HEK293T (cell line): Measurements from ENCODE around the gene TIAL1.

Experiments
- FOXK2 ChIP-seq: fragments of 450-650 bp; IDR thresholded peaks from 2 replicates; pipeline ENCODE4 v1.6.1; 2016; ENCODE audit warnings: mild to moderate bottlenecking
- L3MBTL2 ChIP-seq: fragments of 450-650 bp; conservative IDR thresholded peaks from 2 replicates; pipeline ENCODE4 v1.6.1; 2016; ENCODE audit warnings: mild to moderate bottlenecking
- ZNF384 ChIP-seq: fragments of 450-650 bp; IDR thresholded peaks from 2 replicates; pipeline ENCODE4 v1.6.1; 2016

DNA sequence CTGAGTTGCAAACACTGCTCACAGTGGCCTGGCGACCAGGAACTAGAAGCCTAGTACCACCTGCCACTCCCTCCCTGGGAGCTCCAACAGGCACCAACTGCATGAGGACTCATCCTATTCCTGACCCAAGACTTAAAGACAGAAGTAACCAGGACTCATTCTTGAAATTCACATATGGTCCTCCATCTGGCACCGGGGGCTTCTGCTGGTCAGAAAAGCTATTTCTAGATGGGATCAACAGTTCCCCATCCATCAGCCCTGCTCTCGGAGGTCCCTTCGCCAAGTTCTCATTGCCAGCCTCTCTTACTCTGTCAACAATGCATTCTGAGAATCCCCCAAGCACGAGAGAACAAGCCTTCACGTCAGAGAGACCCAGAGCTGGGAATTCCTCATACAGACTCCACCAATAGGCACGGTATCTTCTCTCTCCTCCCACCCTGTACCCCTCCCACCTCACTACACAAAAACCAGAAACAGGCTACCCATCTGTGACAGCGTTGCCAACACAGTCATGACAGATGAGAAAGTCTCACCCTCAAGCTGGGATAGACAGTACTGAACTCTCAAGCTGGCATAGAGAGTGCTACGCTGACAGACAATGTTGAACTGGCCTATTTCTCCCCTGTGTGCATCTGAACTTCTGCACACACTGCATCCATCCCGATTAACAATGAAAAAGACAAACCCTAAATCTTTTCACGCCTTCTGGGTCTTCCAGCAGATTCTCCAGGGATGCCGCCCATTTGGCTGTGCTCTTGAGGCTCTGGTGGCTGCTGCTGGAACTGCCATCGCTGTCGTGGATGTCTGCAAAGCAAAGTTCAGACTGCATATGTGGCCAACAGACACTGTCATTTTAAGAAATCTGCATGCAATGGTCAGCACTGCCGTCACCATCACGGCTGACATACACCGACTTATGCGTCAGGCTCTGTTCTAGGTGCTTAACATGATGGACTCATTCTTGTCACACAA is 69.9 kb downstream of the TIAL1 start:
- no peak for TF ChIP-seq L3MBTL2
- no peak for TF ChIP-seq FOXK2
- TF ChIP-seq ZNF384, result no peak
